OCI-LY7 (cell line): Measurements from ENCODE around the gene AK5. TPM values are rescaled to one million over a fixed set of nuclear protein-coding genes. Genes with fewer than 3 reads are reported as not detected.

Experiments used
- BruUV-seq: library from RNA; stranded (reverse); fragments of 400-500 nt; replicated peaks from 2 replicates; lab custom pipeline; 2021; lab: Mats Ljungman, UMichigan
- CTCF ChIA-PET: fragments of 300-600 bp; sonication (Branson Sonifier 250); formaldehyde crosslinking; loops from one replicate; lab custom pipeline; 2022; ENCODE audit warnings: antibody characterized with exemption; ENCODE audit not compliant: unreplicated experiment; lab: Charles Lee
- POLR2A ChIA-PET: fragments of 300-600 bp; sonication (Branson Sonifier 250); formaldehyde crosslinking; loops from one replicate; lab custom pipeline; 2022; ENCODE audit warnings: antibody characterized with exemption; lab: Charles Lee
- DNase-seq: peaks from one replicate; pipeline ENCODE4 v3.0.0-alpha.2; 2015; ENCODE audit warnings: low spot score
- H2AFZ ChIP-seq: fragments of 200-600 bp; sonication (generic), shearing (Covaris generic); 2 replicates; pipeline ENCODE4 v1.6.1; 2014; ENCODE audit warnings: mild to moderate bottlenecking, antibody characterized with exemption, low read length, moderate library complexity
- H3K27ac ChIP-seq: fragments of 200-600 bp; sonication (generic); 2 replicates; pipeline ENCODE4 v1.5.1; 2014; ENCODE audit warnings: mixed run types, low read depth, mild to moderate bottlenecking, moderate library complexity, low read length, inconsistent platforms; ENCODE audit not compliant: poor library complexity, severe bottlenecking
- H3K36me3 ChIP-seq: fragments of 200-600 bp; sonication (generic); 2 replicates; pipeline ENCODE4 v1.6.1; 2014; ENCODE audit warnings: mild to moderate bottlenecking, antibody characterized with exemption, low read length, moderate library complexity, mixed read lengths; ENCODE audit not compliant: insufficient read depth
- H3K4me1 ChIP-seq: fragments of 200-600 bp; sonication (generic); 2 replicates; pipeline ENCODE4 v1.5.1; 2014; ENCODE audit warnings: mild to moderate bottlenecking, low read length; ENCODE audit not compliant: insufficient read depth, poor library complexity, severe bottlenecking
- H3K4me2 ChIP-seq: fragments of 200-600 bp; sonication (generic); 2 replicates; pipeline ENCODE4 v1.6.1; 2014; ENCODE audit warnings: mild to moderate bottlenecking, low read length
- H3K4me3 ChIP-seq: fragments of 200-600 bp; sonication (generic); 2 replicates; pipeline ENCODE4 v1.5.1; 2014; ENCODE audit warnings: mild to moderate bottlenecking, low read depth, low read length; ENCODE audit not compliant: poor library complexity, severe bottlenecking
- H3K79me2 ChIP-seq: fragments of 200-600 bp; sonication (generic); 2 replicates; pipeline ENCODE4 v1.6.1; 2016; ENCODE audit warnings: low read depth, mild to moderate bottlenecking, low read length, moderate library complexity, mixed read lengths; ENCODE audit not compliant: insufficient read depth
- H3K9me2 ChIP-seq: fragments of 200-600 bp; sonication (generic); 2 replicates; pipeline ENCODE4 v1.6.1; 2016; ENCODE audit warnings: mild to moderate bottlenecking, low read length, mixed read lengths; ENCODE audit not compliant: insufficient read depth
- H3K9me3 ChIP-seq: fragments of 200-600 bp; sonication (generic); 2 replicates; pipeline ENCODE4 v1.6.1; 2014; ENCODE audit warnings: mild to moderate bottlenecking, mixed run types, low read length, mixed read lengths
- H4K20me1 ChIP-seq: fragments of 200-600 bp; sonication (generic); 2 replicates; pipeline ENCODE4 v1.6.1; 2014; ENCODE audit warnings: mild to moderate bottlenecking, antibody characterized with exemption, low read length, moderate library complexity, mixed read lengths; ENCODE audit not compliant: insufficient read depth
- EZH2phosphoT487 ChIP-seq: fragments of 200-600 bp; sonication (generic); IDR thresholded peaks from 2 replicates; pipeline ENCODE4 v1.6.1; 2018; ENCODE audit warnings: low read depth, borderline replicate concordance, mild to moderate bottlenecking, mixed run types, antibody characterized with exemption, low read length, moderate library complexity, mixed read lengths
- intact Hi-C: fragments of 100-400 bp; cut with micrococcal nuclease; formaldehyde crosslinking; loops from one replicate; pipeline ENCODE4 v1.10.0; 2022; ENCODE audit not compliant: unreplicated experiment
- total RNA-seq, 2 experiments: library from RNA; depleted of rRNA in 1 of 2; stranded (reverse); fragments of >200 nt in 1 of 2; shearing (Covaris generic) in 1 of 2; gene quantifications; 2 replicates each; pipeline ENCODE4 v1.2.3, GENCODE V29; 2014 to 2022
- TF ChIP-seq, protein P1 (sequence below): fragments of 200-600 bp; sonication (generic); conservative IDR thresholded peaks from 2 replicates; pipeline ENCODE4 v1.5.1; 2014; ENCODE audit warnings: mild to moderate bottlenecking, antibody characterized with exemption, low read length, moderate library complexity, mixed read lengths

AK5 gene
- total RNA-seq, 2 experiments from 2014 or later, result not detected

DNA sequence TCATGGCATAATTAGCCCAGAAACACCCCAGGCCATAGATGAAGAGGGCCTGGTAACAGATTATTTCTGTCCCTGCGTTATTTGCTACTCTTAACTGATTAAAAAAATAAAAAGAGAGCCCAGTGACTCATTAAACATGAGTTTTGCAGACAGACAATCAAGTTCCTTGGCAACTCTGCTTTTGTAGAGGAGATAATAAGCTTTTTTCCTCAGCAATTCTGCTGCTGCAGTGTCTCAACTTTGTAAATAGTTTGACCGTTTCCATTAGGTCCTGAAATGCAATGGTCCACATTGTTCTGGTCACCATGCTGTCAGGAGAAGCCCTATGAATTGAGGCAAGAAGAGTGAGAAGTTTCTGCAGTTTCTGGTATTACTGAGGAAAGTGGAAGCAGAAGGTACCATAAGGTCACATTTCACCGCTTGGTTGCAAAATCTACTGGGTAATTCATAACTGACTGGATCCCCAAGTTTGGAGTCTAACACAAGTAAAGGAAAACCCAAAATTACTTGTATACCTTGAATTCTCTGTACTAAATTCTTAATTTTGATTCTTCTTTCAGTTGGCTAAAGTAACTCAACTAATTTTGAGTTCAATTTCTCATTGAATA lies 261.1 kb downstream of the AK5 start:
- intact Hi-C loops, result loop anchor here (10.0 kb wide), 2 partner anchors 362 to 572 kb away; no protein-coding TSS in a partner anchor

DNA sequence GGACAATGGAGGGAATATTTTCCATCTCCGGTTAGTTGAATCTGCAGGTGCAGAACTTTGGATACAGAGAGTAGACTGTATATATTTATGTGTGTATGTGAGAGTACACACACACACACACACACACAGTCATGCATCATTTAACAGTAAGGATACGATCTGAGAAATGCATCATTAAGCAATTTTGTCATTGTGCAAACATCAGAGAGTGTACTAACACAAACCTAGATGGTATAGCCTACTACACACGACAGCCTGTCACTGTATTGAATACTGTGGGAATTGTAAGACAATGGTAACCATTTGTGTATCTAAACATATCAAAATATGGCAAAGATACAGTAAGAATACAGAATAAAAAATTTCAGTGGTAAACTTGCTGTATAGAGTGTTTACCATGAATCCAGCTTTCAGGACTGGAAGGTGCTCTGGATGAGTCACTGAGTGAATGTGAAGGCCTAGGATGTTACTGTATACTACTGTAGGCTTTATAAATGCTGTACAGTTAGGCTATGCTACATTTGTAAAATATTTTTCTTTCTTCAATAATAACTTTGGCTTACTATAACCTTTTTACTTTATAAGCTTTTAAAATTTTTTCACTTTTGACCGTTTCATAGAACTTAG lies 262.1 kb downstream of the AK5 start:
- Histone ChIP-seq H2AFZ (no peak overlapping the region), H3K4me1 (peaks cover 13% of the 10 kb centered on the region), H4K20me1 (no peaks in the 10 kb centered on the region), H3K9me3 (no peaks in the 10 kb centered on the region), H3K79me2 (no peaks in the 10 kb centered on the region), H3K36me3 (no peaks in the 10 kb centered on the region), H3K27ac (no peak overlapping the region), H3K4me3 (no peak overlapping the region), H3K4me2 (no peak overlapping the region), H3K9me2 (no peaks in the 10 kb centered on the region)
- intact Hi-C loops, result loop anchor here (10.0 kb wide), 2 partner anchors 361 to 571 kb away; no protein-coding TSS in a partner anchor
- DNase-seq, result no peak
- TF ChIP-seq, protein P1, sequence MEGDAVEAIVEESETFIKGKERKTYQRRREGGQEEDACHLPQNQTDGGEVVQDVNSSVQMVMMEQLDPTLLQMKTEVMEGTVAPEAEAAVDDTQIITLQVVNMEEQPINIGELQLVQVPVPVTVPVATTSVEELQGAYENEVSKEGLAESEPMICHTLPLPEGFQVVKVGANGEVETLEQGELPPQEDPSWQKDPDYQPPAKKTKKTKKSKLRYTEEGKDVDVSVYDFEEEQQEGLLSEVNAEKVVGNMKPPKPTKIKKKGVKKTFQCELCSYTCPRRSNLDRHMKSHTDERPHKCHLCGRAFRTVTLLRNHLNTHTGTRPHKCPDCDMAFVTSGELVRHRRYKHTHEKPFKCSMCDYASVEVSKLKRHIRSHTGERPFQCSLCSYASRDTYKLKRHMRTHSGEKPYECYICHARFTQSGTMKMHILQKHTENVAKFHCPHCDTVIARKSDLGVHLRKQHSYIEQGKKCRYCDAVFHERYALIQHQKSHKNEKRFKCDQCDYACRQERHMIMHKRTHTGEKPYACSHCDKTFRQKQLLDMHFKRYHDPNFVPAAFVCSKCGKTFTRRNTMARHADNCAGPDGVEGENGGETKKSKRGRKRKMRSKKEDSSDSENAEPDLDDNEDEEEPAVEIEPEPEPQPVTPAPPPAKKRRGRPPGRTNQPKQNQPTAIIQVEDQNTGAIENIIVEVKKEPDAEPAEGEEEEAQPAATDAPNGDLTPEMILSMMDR, result no peak
- no peak for TF ChIP-seq EZH2phosphoT487
- ChIA-PET POLR2A (interaction anchor here (0.6 to 1.1 kb wide), 6 partner anchors 10 to 432 kb away, joined by 3 to 5 read pairs (median 3); no protein-coding TSS in a partner anchor), CTCF (no interaction called here)
- no TSS peak for BruUV-seq

More for the DNA sequence above, 261.1 kb downstream of the AK5 start:
- Histone ChIP-seq H3K9me3 (no peaks in the 10 kb centered on the region), H4K20me1 (no peaks in the 10 kb centered on the region), H3K4me2 (no peak overlapping the region), H3K4me3 (no peak overlapping the region), H3K9me2 (no peaks in the 10 kb centered on the region), H3K27ac (no peak overlapping the region), H3K79me2 (no peaks in the 10 kb centered on the region), H3K36me3 (no peaks in the 10 kb centered on the region), H2AFZ (no peak overlapping the region), H3K4me1 (peaks cover 13% of the 10 kb centered on the region)
- TF ChIP-seq, protein P1, result no peak
- TF ChIP-seq EZH2phosphoT487, result no peak
- no TSS peak for BruUV-seq
- no peak for DNase-seq
- ChIA-PET CTCF (no interaction called here), POLR2A (interaction anchor here (0.5 kb wide), 1 partner anchor 13 kb away, joined by 3 read pairs; no protein-coding TSS in a partner anchor)

DNA sequence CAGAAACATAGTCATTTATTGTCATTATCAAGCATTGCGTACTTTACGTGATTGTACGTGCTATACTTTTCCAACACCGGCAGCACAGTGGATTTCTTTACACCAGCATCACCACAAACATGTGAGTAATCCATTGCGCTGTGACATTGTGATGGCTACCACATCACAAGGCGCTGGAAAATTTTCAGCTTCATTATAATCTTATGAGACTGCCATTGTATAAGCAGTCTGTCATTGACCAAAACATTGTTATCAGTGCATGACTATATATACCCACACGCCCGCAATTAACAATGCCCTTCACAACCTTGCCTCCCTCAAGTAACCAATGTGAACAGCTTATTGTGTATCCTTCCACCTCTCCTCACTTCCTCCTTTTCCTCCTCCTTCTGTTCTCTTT lies 263.0 kb downstream of the AK5 start:
- no peak overlapping the region for H3K27ac ChIP-seq
- intact Hi-C loops, result loop anchor here (10.0 kb wide), 2 partner anchors 360 to 570 kb away; no protein-coding TSS in a partner anchor
- no peak for TF ChIP-seq EZH2phosphoT487
- TF ChIP-seq, protein P1, result no peak
- no peaks in the 10 kb centered on the region for H3K9me3 ChIP-seq
- no peaks in the 10 kb centered on the region for H3K9me2 ChIP-seq
- no peak overlapping the region for H3K4me2 ChIP-seq
- POLR2A ChIA-PET, result interaction anchor here (0.6 to 1.1 kb wide), 6 partner anchors 9 to 431 kb away, joined by 3 to 5 read pairs (median 3); no protein-coding TSS in a partner anchor
- no peaks in the 10 kb centered on the region for H3K36me3 ChIP-seq
- H3K79me2 ChIP-seq, result no peaks in the 10 kb centered on the region
- no peak overlapping the region for H3K4me3 ChIP-seq
- peaks cover 13% of the 10 kb centered on the region for H3K4me1 ChIP-seq
- BruUV-seq, result no TSS peak
- CTCF ChIA-PET, result no interaction called here
- H2AFZ ChIP-seq, result no peak overlapping the region
- no peaks in the 10 kb centered on the region for H4K20me1 ChIP-seq
- DNase-seq, result no peak
